Bronchial epithelial cell (primary cell): ENCODE results near the gene RBFOX2. TPM values are rescaled to one million over a fixed set of nuclear protein-coding genes. Genes with fewer than 3 reads are reported as not detected.

Experiments
- DNase-seq: peaks from one replicate; pipeline ENCODE4 v3.0.0-alpha.2; 2010; ENCODE audit warnings: low read depth
- FAIRE-seq: peaks from 2 replicates; lab custom pipeline; 2011; peaks lifted over from hg19 to GRCh38; lab: Jason Lieb, UNC
- H3K27me3 ChIP-seq: 2 replicates; pipeline ENCODE4 v1.5.1; 2011; ENCODE audit warnings: low read length; ENCODE audit not compliant: control insufficient read depth, insufficient read depth
- H3K36me3 ChIP-seq: 2 replicates; pipeline ENCODE4 v1.5.1; 2011; ENCODE audit warnings: low read length; ENCODE audit not compliant: control insufficient read depth, insufficient read depth
- H3K4me3 ChIP-seq: 2 replicates; pipeline ENCODE4 v1.5.1; 2011; ENCODE audit warnings: mild to moderate bottlenecking, low read depth, low read length, control low read depth
- CTCF ChIP-seq: IDR thresholded peaks from 2 replicates; pipeline ENCODE4 v1.5.1; 2011; ENCODE audit warnings: mild to moderate bottlenecking, moderate library complexity, low read length, control low read depth, inconsistent platforms; ENCODE audit not compliant: insufficient read depth, severe bottlenecking
- total RNA-seq: library from RNA; depleted of rRNA; stranded (reverse); fragments of >200 nt; gene quantifications from 2 replicates; pipeline ENCODE4 v1.2.1, GENCODE V29; 2014

Gene RBFOX2
- total RNA-seq, 1 donor from 2014 or later = 69.5 TPM

GRCh38 chr22:35734517-35734827 is 294.2 kb downstream of the RBFOX2 start:
- Histone ChIP-seq H3K27me3 (no peaks in the 10 kb centered on the region), H3K4me3 (no peak overlapping the region), H3K36me3 (no peaks in the 10 kb centered on the region)
- TF ChIP-seq CTCF = no peak
- FAIRE-seq (no peak), DNase-seq (no peak)

DNA sequence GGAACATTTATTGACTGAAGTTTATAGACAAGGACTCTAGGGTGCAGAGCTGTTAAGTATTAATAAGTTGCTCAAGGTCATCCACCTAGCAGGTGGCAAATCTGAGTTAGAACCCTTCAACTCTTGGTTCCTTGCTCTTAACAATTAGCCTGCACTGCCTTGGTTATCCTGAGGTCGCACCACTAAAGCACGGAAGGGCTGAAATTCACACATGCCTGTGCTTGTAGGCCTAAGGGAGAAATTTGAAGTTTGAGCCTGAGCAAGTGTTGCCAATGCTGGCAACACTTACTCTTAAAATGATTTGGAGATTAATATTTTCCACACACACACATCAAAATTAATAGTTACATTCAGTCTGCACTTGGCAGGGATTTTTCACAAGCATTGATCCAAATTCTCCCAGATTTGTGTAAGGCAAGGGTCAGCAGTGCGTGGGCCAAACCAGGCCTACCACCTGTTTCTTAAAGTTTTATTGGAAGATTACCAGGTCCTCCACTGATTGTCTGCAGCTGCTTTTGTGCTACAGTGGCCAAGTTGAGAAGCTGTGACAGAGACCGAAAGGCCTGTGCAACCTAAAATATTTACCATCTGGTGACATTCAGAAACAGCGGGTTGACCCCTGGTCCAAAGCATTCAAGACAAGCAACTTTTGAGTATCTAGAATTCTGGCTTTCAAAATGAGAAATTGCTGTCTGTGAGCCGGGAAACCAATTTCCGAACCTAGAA is 294.7 kb downstream of the RBFOX2 start:
- Histone ChIP-seq H3K4me3 (no peak overlapping the region), H3K36me3 (no peaks in the 10 kb centered on the region), H3K27me3 (no peaks in the 10 kb centered on the region)
- FAIRE-seq = no peak
- peak; percentile 25 for DNase-seq
- no peak for TF ChIP-seq CTCF

DNA sequence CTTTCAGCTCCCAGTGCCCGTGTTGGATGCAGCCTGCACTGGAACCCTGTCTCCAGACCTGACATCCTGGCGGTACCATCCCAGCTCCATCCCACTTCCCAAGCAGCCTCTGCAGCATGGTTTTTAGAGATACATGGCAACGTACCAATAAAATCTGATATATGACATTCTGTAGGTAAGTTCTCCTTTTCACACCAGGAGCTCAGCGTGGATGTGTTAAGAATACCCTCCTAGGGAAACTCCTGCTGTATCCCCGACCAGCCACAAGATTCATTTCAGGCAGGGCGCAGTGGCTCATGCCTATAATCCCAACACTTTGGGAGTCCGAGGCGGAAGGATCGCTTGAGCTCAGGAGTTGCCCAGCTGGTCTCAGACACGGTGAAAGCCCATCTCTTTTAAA is 295.6 kb downstream of the RBFOX2 start:
- FAIRE-seq = no peak
- no peaks in the 10 kb centered on the region for H3K36me3 ChIP-seq
- no peak for TF ChIP-seq CTCF

DNA sequence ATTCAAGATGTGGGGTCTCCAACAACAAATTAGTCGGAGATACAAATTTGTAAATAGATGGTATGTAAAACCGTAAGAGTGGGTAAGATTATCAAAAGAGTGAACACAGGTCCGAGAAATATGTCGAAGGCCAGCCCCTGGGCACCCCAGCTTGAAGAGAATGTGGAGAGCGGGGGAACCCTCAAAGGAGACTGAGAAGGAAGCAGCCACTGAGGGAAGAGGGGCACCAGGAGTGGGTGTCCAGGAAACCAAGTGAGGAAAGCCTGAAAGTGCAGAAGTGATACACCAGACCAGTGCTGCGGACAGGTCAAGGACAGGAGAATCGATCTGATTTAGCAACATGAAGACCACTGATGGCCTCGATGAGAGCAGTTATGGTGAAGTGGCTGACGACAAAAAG is 296.5 kb downstream of the RBFOX2 start:
- no peaks in the 10 kb centered on the region for H3K36me3 ChIP-seq
- no peaks in the 10 kb centered on the region for H3K27me3 ChIP-seq
- H3K4me3 ChIP-seq = no peak overlapping the region
- no peak for FAIRE-seq
- DNase-seq = no peak
- TF ChIP-seq CTCF = no peak

More for the DNA sequence above, 295.6 kb downstream of the RBFOX2 start:
- no peak for DNase-seq
- Histone ChIP-seq H3K27me3 (no peaks in the 10 kb centered on the region), H3K4me3 (no peak overlapping the region)

- Histone ChIP-seq H3K4me3 (no peak overlapping the region), H3K27me3 (no peaks in the 10 kb centered on the region), H3K36me3 (no peaks in the 10 kb centered on the region)
- no peak for TF ChIP-seq CTCF
- DNase-seq (no peak), FAIRE-seq (no peak)
These were observed 297.3 kb downstream of the RBFOX2 start for GRCh38 chr22:35731321-35731720.

DNA sequence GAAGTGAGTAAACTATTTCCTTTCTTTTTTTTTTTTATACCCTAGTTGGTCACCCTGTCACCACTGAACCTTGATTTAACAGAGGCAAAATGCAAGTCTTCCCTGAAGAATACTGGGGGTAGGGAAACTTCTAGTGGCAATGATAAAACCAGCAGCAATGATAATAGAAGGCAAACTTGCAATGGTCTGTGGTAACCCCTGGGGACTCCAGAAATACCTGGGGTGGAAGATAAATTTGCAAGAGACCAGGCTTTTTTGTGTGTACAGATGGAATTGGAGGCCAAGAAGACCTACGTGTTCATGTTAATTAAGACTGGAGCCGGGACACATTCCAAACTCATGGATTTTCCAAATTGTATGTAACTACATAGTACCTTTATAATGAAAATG is 299.3 kb downstream of the RBFOX2 start:
- no peak overlapping the region for H3K4me3 ChIP-seq
- DNase-seq (no peak), FAIRE-seq (no peak)
- H3K36me3 ChIP-seq = no peaks in the 10 kb centered on the region
- TF ChIP-seq CTCF = no peak
- no peaks in the 10 kb centered on the region for H3K27me3 ChIP-seq
